Smooth muscle cell (in vitro differentiated cells): ENCODE data around the gene GRB10. TPM values are rescaled to one million over a fixed set of nuclear protein-coding genes. Genes with fewer than 3 reads are reported as not detected.
A peak's percentile ranks its signal among the peaks of the same experiment; 100 is the strongest.

Source experiments
- DNase-seq: peaks from one replicate; lab custom pipeline; 2025; ENCODE audit not compliant: unreplicated experiment; lab: John Stamatoyannopoulos, UW
- H2AFZ ChIP-seq: fragments of 200-600 bp; sonication (generic); 2 replicates; pipeline ENCODE4 v1.6.0; 2016; ENCODE audit warnings: antibody characterized with exemption, low read depth, mild to moderate bottlenecking
- H3F3A ChIP-seq: fragments of 200-600 bp; sonication (generic); 2 replicates; pipeline ENCODE4 v1.6.0; 2017; ENCODE audit warnings: antibody characterized with exemption, low read depth
- H3K27ac ChIP-seq: fragments of 200-600 bp; sonication (generic); 2 replicates; pipeline ENCODE4 v1.5.1; 2016; ENCODE audit warnings: low read depth, mild to moderate bottlenecking
- H3K27me3 ChIP-seq: fragments of 200-600 bp; sonication (generic); 2 replicates; pipeline ENCODE4 v1.6.1; 2016; ENCODE audit warnings: low read depth, mild to moderate bottlenecking
- H3K36me3 ChIP-seq: fragments of 200-600 bp; sonication (generic); 2 replicates; pipeline ENCODE4 v1.5.1; 2016; ENCODE audit warnings: low read depth
- H3K4me1 ChIP-seq: fragments of 200-600 bp; sonication (generic); 2 replicates; pipeline ENCODE4 v1.5.1; 2016; ENCODE audit warnings: low read depth
- H3K4me2 ChIP-seq: fragments of 200-600 bp; sonication (generic); 2 replicates; pipeline ENCODE4 v1.6.0; 2016; ENCODE audit warnings: mild to moderate bottlenecking
- H3K4me3 ChIP-seq: fragments of 200-600 bp; sonication (generic); 2 replicates; pipeline ENCODE4 v1.5.1; 2016; ENCODE audit warnings: mild to moderate bottlenecking
- H3K79me2 ChIP-seq: fragments of 200-600 bp; sonication (generic); 2 replicates; pipeline ENCODE4 v1.6.0; 2016; ENCODE audit warnings: low read depth, mild to moderate bottlenecking
- H3K9ac ChIP-seq: fragments of 200-600 bp; sonication (generic); 2 replicates; pipeline ENCODE4 v1.6.0; 2016; ENCODE audit warnings: low read depth
- H3K9me3 ChIP-seq: fragments of 200-600 bp; sonication (generic); replicated peaks from 2 replicates; pipeline ENCODE4 v1.5.1; 2016; ENCODE audit warnings: low read depth
- H4K20me1 ChIP-seq: fragments of 200-600 bp; sonication (generic); 2 replicates; pipeline ENCODE4 v1.6.0; 2016; ENCODE audit warnings: low read depth
- WGBS: methylation state at CpG from one replicate; pipeline ENCODE4 v1.1.7; 2016; ENCODE audit warnings: low lambda C conversion rate; 5-methylcytosine and 5-hydroxymethylcytosine counted together
- polyA plus RNA-seq: library from polyadenylated mRNA; unstranded; fragments of >200 nt; fragmentation: Nextera tagmentation; extraction: Ambion mirVana; gene quantifications from 2 replicates; pipeline ENCODE4 v1.2.1, GENCODE V29; 2016
- total RNA-seq: library from RNA; depleted of rRNA; stranded (reverse); fragments of >200 nt; gene quantifications from 2 replicates; pipeline ENCODE4 v1.2.3, GENCODE V29; 2014
- TF ChIP-seq, protein P1 (sequence below): fragments of 200-600 bp; sonication (generic); IDR thresholded peaks from 2 replicates; pipeline ENCODE4 v1.5.1; 2017; ENCODE audit warnings: borderline replicate concordance, mild to moderate bottlenecking, antibody characterized with exemption; ENCODE audit not compliant: insufficient read depth, poor library complexity, severe bottlenecking

Gene GRB10
- total and polyA plus RNA-seq, 2 experiments from 2014 or later, result 18.0 to 20.1 TPM

GRCh38 chr7:50791938-50792341, 9.2 kb upstream of the GRB10 start:
- peaks cover 49% of the 10 kb centered on the region for H3K79me2 ChIP-seq

GRCh38 chr7:50791363-50791937, 8.8 kb upstream of the GRB10 start:
- no peaks in the 10 kb centered on the region for H3K27me3 ChIP-seq
- H3F3A ChIP-seq, result peaks cover 18% of the 10 kb centered on the region
- no peaks in the 10 kb centered on the region for H3K36me3 ChIP-seq
- peak overlapping the region; percentile 67 for H3K4me3 ChIP-seq
- H3K79me2 ChIP-seq, result peaks cover 54% of the 10 kb centered on the region
- no peak overlapping the region for H2AFZ ChIP-seq
- H3K27ac ChIP-seq, result peak overlapping the region; percentile 53
- H3K4me2 ChIP-seq, result peak overlapping the region; percentile 83
- no peak for DNase-seq
- TF ChIP-seq, protein P1, sequence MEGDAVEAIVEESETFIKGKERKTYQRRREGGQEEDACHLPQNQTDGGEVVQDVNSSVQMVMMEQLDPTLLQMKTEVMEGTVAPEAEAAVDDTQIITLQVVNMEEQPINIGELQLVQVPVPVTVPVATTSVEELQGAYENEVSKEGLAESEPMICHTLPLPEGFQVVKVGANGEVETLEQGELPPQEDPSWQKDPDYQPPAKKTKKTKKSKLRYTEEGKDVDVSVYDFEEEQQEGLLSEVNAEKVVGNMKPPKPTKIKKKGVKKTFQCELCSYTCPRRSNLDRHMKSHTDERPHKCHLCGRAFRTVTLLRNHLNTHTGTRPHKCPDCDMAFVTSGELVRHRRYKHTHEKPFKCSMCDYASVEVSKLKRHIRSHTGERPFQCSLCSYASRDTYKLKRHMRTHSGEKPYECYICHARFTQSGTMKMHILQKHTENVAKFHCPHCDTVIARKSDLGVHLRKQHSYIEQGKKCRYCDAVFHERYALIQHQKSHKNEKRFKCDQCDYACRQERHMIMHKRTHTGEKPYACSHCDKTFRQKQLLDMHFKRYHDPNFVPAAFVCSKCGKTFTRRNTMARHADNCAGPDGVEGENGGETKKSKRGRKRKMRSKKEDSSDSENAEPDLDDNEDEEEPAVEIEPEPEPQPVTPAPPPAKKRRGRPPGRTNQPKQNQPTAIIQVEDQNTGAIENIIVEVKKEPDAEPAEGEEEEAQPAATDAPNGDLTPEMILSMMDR, result no peak
- H3K9me3 ChIP-seq, result no peaks in the 10 kb centered on the region
- WGBS, result 36% methylated on average over 5 of the region's 5 CpGs
- H4K20me1 ChIP-seq, result peaks cover 53% of the 10 kb centered on the region
- peak overlapping the region; percentile 30 for H3K9ac ChIP-seq
- H3K4me1 ChIP-seq, result peaks cover 29% of the 10 kb centered on the region

More at GRCh38 chr7:50791938-50792341, 9.2 kb upstream of the GRB10 start:
- peaks cover 29% of the 10 kb centered on the region for H3K4me1 ChIP-seq
- H3K36me3 ChIP-seq, result no peaks in the 10 kb centered on the region
- H3K4me3 ChIP-seq, result peak overlapping the region; percentile 67
- DNase-seq, result no peak
- H4K20me1 ChIP-seq, result peaks cover 48% of the 10 kb centered on the region
- H3K9me3 ChIP-seq, result no peaks in the 10 kb centered on the region
- H3K9ac ChIP-seq, result peak overlapping the region; percentile 30
- TF ChIP-seq, protein P1, result no peak
- H2AFZ ChIP-seq, result peak overlapping the region; percentile 3
- H3F3A ChIP-seq, result peaks cover 18% of the 10 kb centered on the region
- no peaks in the 10 kb centered on the region for H3K27me3 ChIP-seq
- H3K4me2 ChIP-seq, result peak overlapping the region; percentile 83
- under 1% methylated on average over 10 of the region's 10 CpGs for WGBS
- peak overlapping the region; percentile 53 for H3K27ac ChIP-seq

DNA sequence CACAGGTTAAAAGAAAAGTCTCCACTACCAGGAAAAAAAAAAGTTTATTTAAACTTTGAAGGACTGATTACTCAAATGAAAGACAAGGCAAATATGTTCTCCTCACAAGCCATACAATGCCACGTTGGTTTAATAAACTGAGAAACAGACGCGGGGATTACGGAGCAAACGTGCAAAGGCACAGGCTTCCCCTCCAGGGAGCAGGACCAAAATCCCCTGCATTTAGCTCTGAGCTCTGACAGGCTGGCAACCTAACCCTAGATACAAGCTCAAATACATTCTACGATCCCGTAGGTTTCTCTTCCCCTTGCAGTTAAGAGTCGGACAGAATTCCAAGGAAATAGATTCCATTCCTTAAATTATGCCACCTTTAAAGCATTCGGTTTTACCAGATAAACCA, 7.7 kb upstream of the GRB10 start:
- Histone ChIP-seq H3K27ac (no peak overlapping the region), H3K4me3 (peak overlapping the region; percentile 67), H3K79me2 (peaks cover 65% of the 10 kb centered on the region)

More for the DNA sequence above, 7.7 kb upstream of the GRB10 start:
- Histone ChIP-seq H3K4me2 (peak overlapping the region; percentile 83), H4K20me1 (peaks cover 64% of the 10 kb centered on the region), H3K9ac (no peak overlapping the region), H3K4me1 (peaks cover 29% of the 10 kb centered on the region), H3K9me3 (no peaks in the 10 kb centered on the region), H3K27me3 (no peaks in the 10 kb centered on the region), H3K36me3 (no peaks in the 10 kb centered on the region), H3F3A (peaks cover 18% of the 10 kb centered on the region), H2AFZ (no peak overlapping the region)
- no peak for DNase-seq
- 39% methylated on average over 9 of the region's 9 CpGs for WGBS
- TF ChIP-seq, protein P1, result no peak
